IPS-NIHi11 (cell line): ENCODE results near the gene HSPB1.
"Not testable (repeated sequence)": the region's sequence is repeated elsewhere in the genome, so short reads cannot be mapped to it uniquely, and the experiment has no call there.

Experiments
- DNase-seq: peaks from one replicate; pipeline ENCODE4 v3.0.0; 2012; ENCODE audit warnings: mixed read lengths, low spot score

Gene HSPB1

DNA sequence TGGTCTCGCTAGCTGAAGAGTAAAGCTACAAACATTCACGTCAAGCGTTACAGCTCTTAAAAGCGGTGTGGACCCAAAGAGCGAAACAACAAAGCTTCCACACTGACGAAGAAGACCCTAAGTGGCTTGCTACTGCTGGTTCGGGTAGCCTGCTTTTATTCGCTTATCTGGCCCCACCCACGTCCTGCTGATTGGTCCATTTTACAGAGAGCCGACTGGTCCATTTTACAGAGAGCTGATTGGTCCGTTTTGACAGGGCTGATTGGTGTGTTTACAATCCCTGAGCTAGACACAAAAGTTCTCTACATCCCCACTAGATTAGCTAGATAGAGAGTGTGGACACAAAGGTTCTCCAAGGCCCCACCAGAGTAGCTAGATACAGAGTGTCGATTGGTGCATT lies 6.4 kb downstream of the HSPB1 start:
- DNase-seq: not testable (repeated sequence)

DNA sequence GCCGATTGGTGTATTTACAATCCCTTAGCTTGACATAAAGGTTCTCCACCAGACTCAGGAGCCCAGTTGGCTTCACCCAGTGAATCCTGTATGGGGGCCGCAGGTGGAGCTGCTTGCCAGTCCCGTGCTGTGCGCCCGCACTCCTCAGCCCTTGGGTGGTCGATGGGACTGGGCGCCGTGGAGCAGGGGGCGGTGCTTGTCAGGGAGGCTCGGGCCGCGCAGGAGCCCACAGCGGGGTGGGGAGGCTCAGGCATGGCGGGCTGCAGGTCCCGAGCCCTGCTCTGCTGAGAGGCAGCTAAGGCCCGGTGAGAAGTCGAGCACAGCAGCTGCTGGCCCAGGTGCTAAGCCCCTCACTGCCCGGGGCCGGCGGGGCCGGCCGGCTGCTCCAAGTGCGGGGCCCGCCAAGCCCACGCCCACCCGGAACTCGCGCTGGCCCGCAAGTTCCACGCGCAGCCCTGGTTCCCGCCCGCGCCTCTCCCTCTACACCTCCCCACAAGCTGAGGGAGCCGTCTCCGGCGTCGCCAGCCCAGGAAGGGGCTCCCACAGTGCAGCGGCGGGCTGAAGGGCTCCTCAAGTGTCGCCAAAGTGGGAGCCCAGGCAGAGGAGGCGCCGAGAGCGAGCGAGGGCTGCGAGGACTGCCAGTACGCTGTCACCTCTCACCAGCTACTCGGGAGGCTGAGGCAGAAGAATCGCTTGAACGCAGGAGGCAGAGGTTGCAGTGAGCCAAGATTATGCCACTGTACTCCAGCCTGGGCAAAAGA lies 7.0 kb downstream of the HSPB1 start:
- not testable (repeated sequence) for DNase-seq

DNA sequence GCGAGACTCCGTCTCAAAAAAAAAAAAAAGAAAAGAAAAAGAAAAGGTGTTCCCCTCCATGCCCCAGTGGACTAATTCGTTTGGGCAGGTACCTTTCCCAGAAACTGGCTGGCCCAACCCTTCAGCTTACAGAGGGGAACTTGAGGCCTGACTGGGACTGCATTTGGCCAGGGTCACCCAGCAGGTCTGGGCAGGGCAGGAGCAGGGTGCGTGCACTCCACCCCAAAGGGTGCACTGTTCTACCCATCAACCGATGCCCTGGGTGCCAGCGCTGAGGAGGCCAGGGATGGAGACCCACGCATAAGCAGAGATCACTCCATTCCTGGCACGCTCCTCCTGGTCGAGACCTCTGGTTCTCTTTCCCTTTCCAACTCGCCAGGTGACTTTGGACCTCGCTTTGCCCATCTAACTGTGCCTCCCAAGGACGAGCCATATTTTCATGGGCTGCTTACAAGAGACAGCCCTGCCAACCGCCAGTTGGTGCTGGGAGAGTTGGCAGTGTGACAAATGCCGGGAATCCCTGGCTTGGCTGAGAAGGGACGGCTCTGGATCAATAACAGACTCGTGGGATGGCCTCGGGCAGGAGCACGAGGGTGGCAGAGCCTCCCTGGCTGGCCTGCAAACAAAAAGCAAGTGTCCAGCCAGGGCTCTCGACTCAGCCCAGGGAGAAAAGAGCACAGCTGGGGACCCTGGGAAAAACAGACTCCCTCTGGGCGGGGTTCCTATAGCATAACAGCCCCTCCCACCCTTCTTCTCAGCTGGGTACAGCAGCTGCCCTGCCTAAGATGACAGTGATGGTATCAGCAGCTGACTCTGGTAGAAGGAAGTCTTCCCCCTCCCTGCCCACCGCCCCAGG lies 7.9 kb downstream of the HSPB1 start:
- no peak for DNase-seq

DNA sequence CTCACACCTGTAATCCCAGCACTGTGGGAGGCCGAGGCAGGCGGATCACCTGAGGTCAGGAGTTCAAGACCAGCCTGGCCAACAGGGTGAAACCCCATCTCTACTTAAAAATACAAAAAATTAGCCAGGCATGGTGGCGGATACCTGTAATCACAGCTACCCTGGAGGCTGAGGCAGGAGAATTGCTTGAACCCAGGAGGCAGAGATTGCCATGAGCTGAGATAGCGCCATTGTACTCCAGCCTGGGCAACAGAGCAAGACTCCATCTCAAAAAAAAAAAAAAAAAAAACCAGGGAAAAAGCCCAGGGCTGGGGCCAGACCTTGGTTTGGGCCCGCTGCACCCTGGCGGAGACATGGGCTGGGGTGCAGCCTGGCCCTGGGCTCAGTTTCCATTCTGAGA lies 9.4 kb downstream of the HSPB1 start:
- not testable (repeated sequence) for DNase-seq

DNA sequence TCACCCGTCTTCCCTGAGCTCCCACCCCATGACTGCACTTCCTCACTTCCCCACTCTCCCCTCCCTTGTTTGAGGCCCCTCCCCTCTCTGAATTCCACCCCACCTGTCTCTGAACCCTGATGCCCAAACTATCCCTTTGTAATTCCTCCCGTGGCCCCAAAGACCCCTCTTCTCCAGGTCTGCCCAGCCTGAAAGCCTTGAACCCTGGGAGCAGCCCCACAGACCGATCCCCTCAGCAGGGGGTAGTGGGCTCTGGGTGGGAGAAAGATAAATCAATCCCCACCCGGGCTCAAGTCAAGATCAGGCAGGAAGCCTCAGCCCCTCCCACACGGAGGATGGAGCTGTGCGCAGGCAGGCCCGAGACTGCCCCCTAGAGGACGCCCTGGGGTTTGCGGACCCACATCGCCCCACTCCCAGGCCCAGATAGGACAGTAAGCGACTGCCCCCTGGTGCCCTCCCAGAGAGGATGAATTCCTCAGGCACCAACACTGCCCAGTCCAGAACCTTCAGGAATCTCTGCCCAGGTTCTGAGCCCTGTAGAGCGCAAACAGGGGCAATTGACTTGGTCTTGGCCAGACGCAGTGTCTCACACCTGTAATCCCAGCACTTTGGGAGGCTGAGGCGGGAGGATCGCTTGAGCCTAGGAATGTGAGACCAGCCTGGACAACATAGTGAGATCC lies 11.7 kb downstream of the HSPB1 start:
- DNase-seq: peak; percentile 89

DNA sequence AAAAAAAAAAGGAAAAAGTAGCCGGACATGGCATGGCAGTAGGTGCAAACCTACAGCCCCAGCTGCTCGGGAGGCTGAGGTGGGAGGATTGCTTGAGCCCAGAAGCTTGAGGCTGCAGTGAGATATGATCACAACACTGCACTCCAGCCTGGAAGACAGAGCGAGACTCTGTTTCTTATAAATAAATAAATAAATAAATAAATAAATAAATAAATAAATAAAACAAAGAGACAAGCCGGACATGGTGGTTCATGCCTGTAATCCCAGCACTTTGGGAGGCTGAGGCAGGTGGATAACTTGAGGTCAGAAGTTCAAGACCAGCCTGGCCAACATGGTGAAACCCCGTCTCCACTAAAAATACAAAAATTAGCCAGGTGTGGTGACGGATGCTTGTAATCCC lies 12.3 kb downstream of the HSPB1 start:
- not testable (repeated sequence) for DNase-seq

DNA sequence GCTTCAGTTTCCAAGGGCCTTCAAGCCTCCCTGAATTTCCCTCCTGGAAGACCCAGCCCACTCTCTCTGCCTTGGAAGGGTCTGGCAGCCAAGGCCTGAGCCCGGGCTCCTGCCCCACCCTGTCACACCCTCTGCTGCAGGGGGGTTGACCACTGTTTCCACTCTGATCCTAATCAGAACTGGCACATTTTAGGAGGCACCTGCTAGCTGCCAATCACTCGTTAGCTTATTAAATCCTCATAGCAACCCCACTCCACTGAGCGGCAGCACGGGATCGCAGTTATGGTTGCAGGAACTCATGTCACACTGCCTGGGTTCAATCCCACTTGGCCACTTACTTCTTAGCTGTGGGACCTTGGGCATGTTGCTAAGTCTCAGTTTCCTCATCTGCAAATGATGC lies 12.9 kb downstream of the HSPB1 start:
- no peak for DNase-seq

DNA sequence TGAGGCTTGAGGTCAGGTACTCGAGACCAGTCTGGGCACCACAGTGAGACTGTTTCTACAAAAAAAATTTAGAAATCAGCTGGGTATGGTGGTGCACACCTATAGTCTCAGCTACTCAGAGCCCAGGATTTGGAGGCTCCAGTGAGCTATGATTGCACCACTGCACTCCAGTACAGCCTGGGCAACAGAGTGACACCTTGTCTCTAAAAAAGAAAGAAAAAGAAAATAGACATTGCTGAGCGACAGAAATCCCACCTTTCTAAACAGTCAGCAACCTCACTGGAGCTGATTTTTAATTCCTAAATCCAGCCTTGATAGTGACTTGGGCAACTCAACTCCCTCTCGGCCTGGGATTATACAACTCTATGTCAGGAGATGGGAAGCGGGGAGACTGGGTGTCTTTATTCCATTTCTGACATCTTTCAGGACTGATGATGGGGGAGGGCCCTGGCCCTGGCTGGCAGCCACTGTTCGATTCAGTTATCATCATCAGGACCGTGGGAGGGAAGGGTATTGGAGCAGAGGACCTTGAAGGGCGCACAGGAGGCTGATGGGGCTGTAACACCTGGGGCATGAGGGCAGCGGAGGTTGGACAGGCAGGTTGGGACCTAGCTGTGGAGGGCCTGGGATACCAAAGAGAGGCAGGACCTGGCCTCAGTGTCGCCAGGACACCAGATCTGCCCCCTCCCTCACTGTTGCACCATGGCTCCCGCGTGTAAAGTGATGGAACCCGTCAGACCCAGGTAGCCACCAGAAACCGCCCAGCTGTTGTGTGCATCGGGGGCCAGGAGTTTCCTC lies 14.7 kb downstream of the HSPB1 start:
- DNase-seq: no peak

DNA sequence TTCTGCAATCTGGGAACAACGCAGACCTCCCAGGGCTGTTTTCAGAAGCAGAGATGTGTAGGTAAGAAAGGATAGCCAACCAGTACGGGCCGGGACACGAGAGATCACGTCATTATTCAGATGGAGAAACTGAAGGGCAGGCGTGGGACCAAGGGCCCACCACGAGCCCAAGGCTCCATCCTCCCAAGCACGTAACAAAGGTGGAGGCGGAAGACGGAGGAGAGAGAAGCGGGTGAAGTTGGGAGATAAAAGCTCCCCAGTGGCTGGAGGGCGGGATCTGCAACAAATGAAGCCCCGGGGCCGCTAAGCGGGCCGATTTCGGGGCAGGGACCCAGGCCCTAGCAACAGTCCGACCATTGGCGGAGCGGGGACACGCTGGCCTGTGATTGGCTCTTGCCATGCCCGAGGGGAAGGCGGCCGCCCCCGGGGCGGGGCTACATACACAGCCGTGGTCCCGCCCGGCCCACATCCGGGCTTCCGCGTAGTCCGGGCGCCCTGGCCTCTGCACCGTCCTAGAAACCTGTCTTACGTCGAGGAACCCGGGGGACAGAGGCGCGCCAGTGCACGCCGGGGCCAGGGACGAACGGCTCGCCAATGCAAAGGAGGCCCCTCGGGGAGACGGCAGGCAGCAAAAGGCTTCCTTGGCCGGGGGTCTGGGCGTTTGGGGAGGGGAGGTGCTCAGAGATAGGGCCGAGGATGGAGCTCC lies 15.5 kb downstream of the HSPB1 start:
- DNase-seq: peak; percentile 100

DNA sequence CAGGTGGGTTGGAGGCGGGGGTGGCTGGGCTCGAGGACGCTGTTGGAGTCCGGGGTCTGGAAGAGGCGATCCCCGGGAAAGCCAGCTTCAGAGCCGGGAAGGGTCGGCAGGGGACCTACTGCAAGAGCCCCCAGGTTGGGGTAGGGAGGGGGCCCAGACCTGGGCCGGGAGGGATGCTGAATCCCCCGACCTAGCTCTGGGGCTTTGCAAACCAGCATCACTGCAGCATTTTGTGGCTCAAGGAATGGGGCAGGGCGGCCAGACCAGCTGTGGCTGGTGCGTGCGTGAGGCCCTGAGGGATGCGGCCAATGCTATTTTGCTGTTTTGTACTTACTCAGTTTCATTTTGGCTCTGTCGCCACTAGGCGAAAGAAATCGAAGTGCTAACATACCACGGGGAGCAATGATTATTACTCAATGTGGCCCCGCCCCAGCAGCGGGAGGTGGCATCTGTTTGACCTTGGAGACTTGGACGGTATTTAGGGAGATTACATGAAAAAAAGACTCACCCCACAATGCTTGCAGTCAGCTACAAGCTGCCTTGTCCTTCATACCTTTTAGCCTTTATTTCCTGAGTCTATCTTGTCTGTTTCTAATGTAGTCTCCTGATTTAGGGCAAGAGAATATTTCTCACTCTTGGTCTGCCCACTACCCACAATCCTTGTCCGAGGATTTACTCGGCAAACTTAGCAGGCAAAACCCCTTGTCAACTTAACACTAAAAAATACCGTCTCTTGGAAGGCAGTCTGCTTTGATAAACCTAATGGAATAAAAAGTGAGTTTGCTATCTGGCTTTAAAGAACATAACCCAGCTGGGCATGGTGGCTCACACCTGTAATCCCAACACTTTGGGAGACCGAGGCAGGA lies 16.2 kb downstream of the HSPB1 start:
- peak; percentile 69 for DNase-seq

DNA sequence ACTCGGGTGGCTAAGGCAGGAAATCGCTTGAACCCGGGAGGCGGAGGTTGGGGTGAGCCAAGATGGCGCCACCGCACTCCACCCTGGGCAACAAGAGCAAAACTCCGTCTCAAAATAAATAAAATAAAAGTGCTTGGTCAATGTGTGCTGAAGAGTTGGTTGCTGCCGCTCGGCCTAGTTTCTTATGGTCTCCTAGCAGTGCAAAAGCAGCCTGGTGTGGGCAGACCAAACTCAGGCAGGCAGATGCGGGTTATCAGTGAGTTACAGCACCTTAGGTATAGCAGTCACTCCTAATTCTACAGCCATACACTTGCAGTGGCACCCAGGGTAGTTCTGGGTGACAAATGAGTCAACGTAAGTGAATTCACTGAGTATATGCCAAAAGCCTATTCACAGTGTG lies 22.6 kb downstream of the HSPB1 start:
- DNase-seq: no peak

DNA sequence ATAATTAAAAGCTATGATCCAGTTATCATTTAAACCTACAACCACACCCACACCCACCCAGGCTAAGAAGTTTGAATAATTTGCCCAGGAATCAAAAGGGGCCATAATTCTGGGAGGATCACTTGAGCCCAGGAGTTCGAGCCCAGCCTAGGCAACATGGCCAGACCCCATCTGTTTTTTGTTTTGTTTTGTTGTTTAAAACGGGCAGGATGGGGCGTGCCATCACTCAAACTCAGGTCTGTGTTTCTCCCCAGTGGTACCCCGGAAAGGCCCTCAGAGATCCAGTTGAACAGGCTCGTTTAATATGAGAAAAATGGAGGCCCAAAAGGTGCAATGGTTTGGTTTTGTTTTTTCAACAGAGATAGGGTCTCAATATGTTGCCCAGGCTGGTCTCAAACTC lies 23.3 kb downstream of the HSPB1 start:
- no peak for DNase-seq

DNA sequence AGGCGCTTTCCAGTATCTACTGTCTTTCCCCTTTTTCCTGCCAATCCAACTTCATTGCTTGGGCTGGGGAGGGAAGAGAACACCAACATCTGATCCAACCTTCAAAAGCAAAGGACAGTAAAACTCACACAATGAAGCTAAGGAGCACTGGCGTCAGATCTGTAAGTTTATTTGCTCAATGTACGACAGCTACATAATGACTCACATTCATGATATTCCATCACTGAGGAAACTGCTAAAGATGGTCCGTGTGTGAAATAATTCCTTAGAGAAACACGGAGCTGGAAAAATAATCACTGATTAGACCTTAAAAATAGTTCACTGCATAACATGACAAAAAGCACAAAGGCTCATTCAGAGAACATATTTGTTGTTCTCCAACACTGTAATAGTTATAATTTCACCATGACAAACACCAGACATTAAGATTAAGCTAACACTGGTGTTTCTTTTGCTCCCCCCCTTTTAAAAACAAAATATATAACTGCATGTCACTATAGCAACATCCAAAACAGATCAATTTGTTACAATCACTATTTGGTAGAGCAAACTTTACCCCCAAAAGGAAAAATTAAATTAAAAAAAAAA lies 24.3 kb downstream of the HSPB1 start:
- no peak for DNase-seq

DNA sequence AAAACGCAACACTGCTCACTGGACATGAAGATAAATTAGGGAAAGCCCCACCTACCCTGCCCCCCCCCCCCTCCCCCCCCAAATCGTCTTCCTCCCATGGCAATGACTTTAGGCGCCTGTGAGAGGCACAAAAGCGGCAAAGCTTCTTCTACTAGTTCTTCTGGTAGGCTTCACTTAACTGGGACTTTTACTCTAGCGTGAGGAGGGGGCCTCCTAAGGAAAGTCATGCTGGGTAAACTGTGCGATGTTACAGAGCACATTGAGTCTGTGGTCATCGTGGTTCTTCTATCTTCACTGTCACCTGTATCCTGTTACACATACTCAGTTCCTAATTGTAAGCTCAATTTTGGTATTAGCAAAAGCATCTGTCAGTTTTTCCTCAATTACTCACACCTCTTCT lies 25.1 kb downstream of the HSPB1 start:
- DNase-seq: no peak

DNA sequence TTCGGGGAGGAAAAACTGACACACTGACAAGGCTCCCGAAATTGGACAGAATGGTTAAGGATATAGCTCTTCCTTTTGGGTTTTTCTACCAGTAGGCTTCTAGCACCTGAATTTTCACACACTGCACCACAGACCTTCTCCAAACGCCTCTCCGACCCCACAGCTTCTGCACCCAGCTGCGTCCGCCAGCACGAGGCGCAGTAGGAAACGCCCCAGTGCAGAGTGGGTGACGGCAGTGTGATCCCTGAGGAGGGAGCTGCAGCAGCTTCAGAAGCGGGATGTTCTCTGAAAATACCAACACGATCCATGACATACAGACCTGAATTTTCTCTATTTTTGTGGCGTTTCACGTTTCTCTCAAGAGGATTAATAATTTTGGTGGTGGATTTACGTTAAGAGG lies 25.9 kb downstream of the HSPB1 start:
- no peak for DNase-seq

DNA sequence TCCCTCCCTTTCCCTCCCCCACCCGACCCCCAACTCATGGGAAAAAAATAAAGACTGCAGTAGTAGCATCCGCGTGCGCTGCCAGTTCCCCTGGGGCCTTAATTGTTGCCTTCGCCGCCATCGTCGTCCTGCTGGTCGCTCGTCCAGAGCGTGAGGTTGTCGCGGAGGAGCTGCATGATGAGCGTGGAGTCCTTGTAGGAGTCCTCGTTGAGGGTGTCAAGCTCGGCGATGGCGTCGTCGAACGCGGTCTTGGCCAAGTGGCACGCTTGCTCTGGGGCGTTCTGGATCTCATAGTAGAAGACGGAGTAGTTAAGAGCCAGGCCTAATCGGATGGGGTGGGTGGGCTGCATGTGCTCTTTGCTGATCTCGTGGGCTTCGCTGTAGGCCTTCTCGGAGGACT lies 27.0 kb downstream of the HSPB1 start:
- no peak for DNase-seq

DNA sequence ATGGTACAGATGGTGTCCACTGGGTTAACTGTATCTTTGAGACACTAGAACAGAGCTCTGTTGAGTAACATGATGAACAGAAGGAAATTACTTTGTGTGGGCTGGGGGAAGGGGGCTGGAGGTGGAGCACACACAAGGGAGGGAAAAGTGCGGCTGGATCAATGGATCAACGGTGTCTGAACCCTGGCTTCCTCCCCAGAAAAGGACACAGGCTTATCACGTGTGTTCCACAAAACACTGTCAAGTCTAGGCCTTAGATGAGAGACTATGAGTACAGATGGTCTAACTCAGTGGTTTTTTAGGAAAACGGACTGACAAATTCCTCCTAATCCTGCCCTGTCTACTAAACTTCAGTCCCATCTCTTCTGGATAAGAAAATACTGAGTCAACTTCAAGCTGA lies 27.8 kb downstream of the HSPB1 start:
- no peak for DNase-seq

DNA sequence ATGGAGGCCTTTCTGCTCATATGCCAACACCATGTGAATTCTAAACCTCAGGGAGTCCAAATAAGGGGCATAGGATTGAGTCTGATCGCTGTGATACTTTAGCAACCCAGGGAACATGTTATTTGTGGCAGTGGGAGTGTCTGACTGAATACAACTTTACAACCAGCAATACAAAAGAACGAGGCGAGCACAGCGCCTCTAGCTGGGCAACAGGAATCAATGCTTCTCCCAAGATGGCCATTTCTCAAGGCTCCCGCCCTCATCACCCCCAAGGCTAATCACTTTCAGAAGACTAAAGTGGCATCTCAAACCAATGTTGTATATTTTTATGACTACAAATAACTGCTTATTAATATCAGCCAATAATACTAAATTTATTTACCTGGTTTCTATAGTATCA lies 28.2 kb downstream of the HSPB1 start:
- no peak for DNase-seq

DNA sequence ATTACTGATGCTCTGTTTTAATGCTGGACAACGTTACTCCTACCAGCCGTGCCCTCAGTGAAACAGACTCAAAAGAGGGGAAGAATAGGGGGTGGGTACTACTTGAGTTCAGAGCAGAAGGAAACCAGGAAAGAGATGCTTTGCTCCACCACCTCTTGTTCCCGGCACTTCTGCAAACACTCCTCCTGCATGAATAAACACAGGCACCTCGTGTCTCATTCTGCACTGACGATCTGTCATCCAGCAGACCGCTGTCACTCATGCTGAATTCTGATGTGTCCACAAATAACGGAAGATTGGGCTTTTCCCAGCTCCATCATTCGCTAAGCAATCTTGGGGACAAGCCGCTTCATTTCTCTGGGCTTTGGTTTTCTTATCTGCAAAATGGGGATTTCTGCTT lies 29.6 kb downstream of the HSPB1 start:
- no peak for DNase-seq

DNA sequence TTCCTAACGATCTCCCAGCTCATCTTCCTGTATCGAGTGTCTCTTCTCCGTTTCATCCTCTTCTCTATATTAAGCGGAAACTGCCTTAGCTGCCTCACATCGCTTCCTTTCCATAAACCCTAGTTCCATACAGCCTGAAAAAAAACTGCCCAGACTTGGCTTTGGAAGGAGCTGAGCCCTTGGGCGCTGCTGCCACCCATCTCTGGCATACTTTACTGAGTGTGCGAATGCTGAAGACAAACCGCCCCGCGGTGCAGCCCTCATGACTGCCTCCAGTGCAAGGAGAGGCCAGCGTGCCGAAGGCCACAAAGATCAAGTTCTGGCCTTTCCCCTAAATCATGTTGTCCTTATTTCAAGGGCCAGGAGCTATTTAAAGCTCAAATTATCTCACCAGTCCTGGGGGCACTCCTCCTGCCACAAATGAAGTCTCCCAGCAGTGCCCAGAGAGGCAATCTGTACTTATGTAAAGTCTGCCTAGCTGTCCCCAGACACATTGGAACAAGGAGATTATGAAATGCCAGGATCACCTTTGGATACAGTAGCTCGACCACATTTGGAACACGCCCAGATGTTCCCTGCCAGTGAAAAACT lies 31.1 kb downstream of the HSPB1 start:
- DNase-seq: no peak
